ENCODE measurements around the gene FOXN1.

Gene FOXN1

GRCh38 chr17:28548417-28549130, 42.4 kb downstream of the FOXN1 start:
- H3K27me3 ChIP-seq (ENCODE audit: low read length) = no peaks in the 10 kb centered on the region
- no peak for TF ChIP-seq EZH2phosphoT487 (conservative IDR thresholded peaks at IDR 0.05; ENCODE audit: low read length)
- no peak for TF ChIP-seq CTCF (IDR thresholded peaks at IDR 0.05; ENCODE audit: insufficient read depth, low read length, poor library complexity, severe bottlenecking)
- no peak overlapping the region for H3K4me3 ChIP-seq (ENCODE audit: insufficient read depth, low read length, poor library complexity, severe bottlenecking)
- H2AFZ ChIP-seq (ENCODE audit: low read depth, low read length, severe bottlenecking) = peak overlapping the region; percentile 94
- no peaks in the 10 kb centered on the region for H3K9me2 ChIP-seq (replicated peaks; ENCODE audit: insufficient read depth, low read length)
- H3K9me3 ChIP-seq (ENCODE audit: insufficient read depth, low read length) = no peaks in the 10 kb centered on the region
- no peaks in the 10 kb centered on the region for H4K20me1 ChIP-seq (ENCODE audit: low read depth, low read length)
- no peaks in the 10 kb centered on the region for H3K36me3 ChIP-seq (ENCODE audit: low read length)
- no peaks in the 10 kb centered on the region for H3K79me2 ChIP-seq (ENCODE audit: insufficient read depth, low read length)
- H3K9ac ChIP-seq (ENCODE audit: low read length) = no peak overlapping the region
- no peak overlapping the region for H3K27ac ChIP-seq (ENCODE audit: low read depth, low read length)
- no peak overlapping the region for H3K4me2 ChIP-seq (ENCODE audit: low read depth, low read length, poor library complexity, severe bottlenecking)
- H3F3A ChIP-seq (ENCODE audit: insufficient read depth) = peaks cover 4% of the 10 kb centered on the region; the same call in 1 of the 2 replicates

DNA sequence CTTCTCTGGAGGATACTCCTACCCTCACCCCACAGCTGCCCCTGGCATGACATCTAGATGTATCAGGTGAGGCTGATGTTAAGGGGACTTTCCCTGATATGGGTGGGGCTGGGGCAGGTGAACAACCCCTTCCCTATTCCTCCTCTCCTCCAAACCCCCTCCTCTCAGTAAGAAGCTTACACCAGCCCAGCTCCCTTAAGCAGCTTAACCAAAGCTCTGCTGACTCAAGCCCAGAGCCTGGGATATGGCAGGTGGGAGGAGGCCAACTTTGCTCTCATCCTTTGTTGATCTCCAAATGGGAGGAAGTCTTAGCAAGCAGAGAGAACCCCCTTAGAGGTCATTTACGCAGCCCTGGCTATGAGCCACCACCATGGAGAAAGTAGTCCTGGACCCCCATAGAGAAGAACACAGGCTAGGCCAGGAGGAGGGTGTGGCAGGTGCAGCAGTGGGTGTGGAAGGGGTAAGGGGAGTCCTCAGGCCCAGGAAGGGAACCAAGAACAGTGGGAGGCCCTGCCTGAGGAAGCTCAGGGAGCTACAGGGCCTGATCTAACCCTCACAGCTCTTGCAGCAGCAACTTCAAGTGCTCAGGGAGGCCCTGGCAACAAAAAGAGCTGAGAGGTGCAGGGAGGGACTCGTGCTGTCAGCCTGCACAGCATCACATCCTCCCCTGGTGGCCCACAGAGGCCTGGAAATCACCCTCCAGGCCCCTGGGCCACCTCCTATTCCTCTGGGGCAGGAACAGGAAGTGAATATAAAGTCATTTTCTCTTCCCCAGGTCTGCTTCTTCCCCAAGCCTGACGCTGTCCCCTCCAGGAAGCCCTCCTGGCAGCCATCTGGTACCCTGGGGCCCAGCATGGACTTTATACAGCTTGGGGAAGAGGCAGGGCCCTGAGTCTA, 43.3 kb downstream of the FOXN1 start:
- TF ChIP-seq EZH2phosphoT487 (conservative IDR thresholded peaks at IDR 0.05; ENCODE audit: low read length) (no peak), CTCF (IDR thresholded peaks at IDR 0.05; ENCODE audit: insufficient read depth, low read length, poor library complexity, severe bottlenecking) (no peak)
- H3K9ac ChIP-seq (ENCODE audit: low read length) = no peak overlapping the region
- no peaks in the 10 kb centered on the region for H3K36me3 ChIP-seq (ENCODE audit: low read length)
- no peak overlapping the region for H2AFZ ChIP-seq (ENCODE audit: low read depth, low read length, severe bottlenecking)
- H3F3A ChIP-seq (ENCODE audit: insufficient read depth) = peaks cover 4% of the 10 kb centered on the region; the same call in 1 of the 2 replicates
- no peak overlapping the region for H3K4me2 ChIP-seq (ENCODE audit: low read depth, low read length, poor library complexity, severe bottlenecking)
- no peaks in the 10 kb centered on the region for H3K9me3 ChIP-seq (ENCODE audit: insufficient read depth, low read length)
- no peak overlapping the region for H3K27ac ChIP-seq (ENCODE audit: low read depth, low read length)
- no peaks in the 10 kb centered on the region for H3K9me2 ChIP-seq (replicated peaks; ENCODE audit: insufficient read depth, low read length)
- H3K79me2 ChIP-seq (ENCODE audit: insufficient read depth, low read length) = no peaks in the 10 kb centered on the region
- no peaks in the 10 kb centered on the region for H4K20me1 ChIP-seq (ENCODE audit: low read depth, low read length)
- no peak overlapping the region for H3K4me3 ChIP-seq (ENCODE audit: insufficient read depth, low read length, poor library complexity, severe bottlenecking)
- no peaks in the 10 kb centered on the region for H3K27me3 ChIP-seq (ENCODE audit: low read length)

DNA sequence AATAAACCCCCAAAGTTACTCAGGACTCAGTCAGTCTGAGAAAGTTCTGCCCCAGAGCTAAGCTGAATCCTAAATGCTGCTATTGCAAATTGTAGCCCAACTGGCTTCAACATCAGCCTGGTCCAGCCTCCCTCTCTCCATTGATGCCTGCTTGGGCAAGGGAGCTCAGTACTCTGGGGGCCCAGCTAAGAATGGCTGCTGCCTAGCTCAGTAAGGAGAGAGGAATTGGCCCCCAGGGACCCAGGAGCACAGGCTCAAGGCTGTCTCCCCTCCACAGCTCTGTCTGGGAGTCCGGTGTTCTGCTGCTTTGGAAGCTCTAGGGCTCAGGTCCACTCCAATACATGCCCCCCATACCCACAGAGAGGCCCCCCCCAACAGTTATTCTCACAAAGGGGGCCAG, 44.7 kb downstream of the FOXN1 start:
- Histone ChIP-seq H3K4me2 (ENCODE audit: low read depth, low read length, poor library complexity, severe bottlenecking) (no peak overlapping the region), H3K79me2 (ENCODE audit: insufficient read depth, low read length) (no peaks in the 10 kb centered on the region), H3K36me3 (ENCODE audit: low read length) (no peaks in the 10 kb centered on the region), H3K9me2 (replicated peaks; ENCODE audit: insufficient read depth, low read length) (no peaks in the 10 kb centered on the region), H3K27ac (ENCODE audit: low read depth, low read length) (no peak overlapping the region), H3K27me3 (ENCODE audit: low read length) (no peaks in the 10 kb centered on the region), H4K20me1 (ENCODE audit: low read depth, low read length) (no peaks in the 10 kb centered on the region), H3F3A (ENCODE audit: insufficient read depth) (peaks cover 4% of the 10 kb centered on the region; the same call in 1 of the 2 replicates), H3K9me3 (ENCODE audit: insufficient read depth, low read length) (no peaks in the 10 kb centered on the region), H2AFZ (ENCODE audit: low read depth, low read length, severe bottlenecking) (no peak overlapping the region), H3K9ac (ENCODE audit: low read length) (no peak overlapping the region), H3K4me3 (ENCODE audit: insufficient read depth, low read length, poor library complexity, severe bottlenecking) (no peak overlapping the region)
- TF ChIP-seq CTCF (IDR thresholded peaks at IDR 0.05; ENCODE audit: insufficient read depth, low read length, poor library complexity, severe bottlenecking) (no peak), EZH2phosphoT487 (conservative IDR thresholded peaks at IDR 0.05; ENCODE audit: low read length) (no peak)
